Measurements from ENCODE around the gene NCOA4. TPM values are rescaled to one million over a fixed set of nuclear protein-coding genes. Genes with fewer than 3 reads are reported as not detected.
"Not testable (repeated sequence)": the region's sequence is repeated elsewhere in the genome, so short reads cannot be mapped to it uniquely, and the experiment has no call there.

Gene NCOA4
- total and polyA plus RNA-seq, 2 of the 4 experiments (the other 2 are of a cell fraction), result 62.2 to 188 TPM

GRCh38 chr10:45999955-46000354, 30.5 kb downstream of the NCOA4 start:
- ATAC-seq (ENCODE audit: low read depth); CTCF ChIA-PET; H3K56ac ChIP-seq (ENCODE audit: extremely low read depth, insufficient read depth, low read length); H3K27me3 ChIP-seq (ENCODE audit: control insufficient read depth, insufficient read depth, low read length); H2BK15ac ChIP-seq (ENCODE audit: low read depth, low read length); H2AFZ ChIP-seq (replicated peaks; ENCODE audit: low read length, poor library complexity); H2BK5ac ChIP-seq (ENCODE audit: low read depth, low read length, poor library complexity, severe bottlenecking); intact Hi-C loops (cut with micrococcal nuclease); H3K4me2 ChIP-seq (ENCODE audit: low read depth, low read length); H3K4ac ChIP-seq (ENCODE audit: low read depth, low read length); H2BK120ac ChIP-seq (ENCODE audit: low read depth, low read length); H4K91ac ChIP-seq (ENCODE audit: insufficient read depth, low read depth, low read length); H2AK9ac ChIP-seq (replicated peaks; ENCODE audit: low read depth, low read length, poor library complexity); H3K18ac ChIP-seq (ENCODE audit: low read depth, low read length); H3K23ac ChIP-seq (ENCODE audit: low read depth, low read length); H3K9me1 ChIP-seq (ENCODE audit: insufficient read depth, low read length); H3K14ac ChIP-seq (replicated peaks; ENCODE audit: low read depth, low read length); POLR2A ChIA-PET (ENCODE audit: unreplicated experiment); BruUV-seq (replicated peaks); H4K8ac ChIP-seq (ENCODE audit: low read depth in 2 of 2, low read length in 2 of 2); H3K27ac ChIP-seq (ENCODE audit: insufficient read depth, low read length); H3K9ac ChIP-seq (ENCODE audit: low read depth, low read length); H3K9me3 ChIP-seq (ENCODE audit: control insufficient read depth, insufficient read depth, low read length); H4K20me1 ChIP-seq (ENCODE audit: insufficient read depth, low read length); H3K4me1 ChIP-seq (ENCODE audit: control insufficient read depth, insufficient read depth, low read length); H2AK5ac ChIP-seq (ENCODE audit: low read depth, low read length); H3K4me3 ChIP-seq (ENCODE audit: insufficient read depth, low read depth, low read length); DNase-seq; dilution Hi-C loops (cut with HindIII; ENCODE audit: low sequenced_read_pairs, unreplicated experiment); H4K5ac ChIP-seq (ENCODE audit: low read depth, low read length); H2BK20ac ChIP-seq (ENCODE audit: low read depth, low read length): not testable (repeated sequence)
- peaks cover 33% of the 10 kb centered on the region for H3K36me3 ChIP-seq (ENCODE audit: control insufficient read depth, insufficient read depth, low read length)
- in situ Hi-C loops (cut with MboI; ENCODE audit: low sequenced_read_pairs), result loop anchor here (25.0 kb wide), 1 partner anchor 1013 kb away; the partner anchor contains the start of gene DEPP1
- 100% methylated on average over 1 of the region's 5 CpGs; no CpG with 5 or more reads in 1 of the 2 experiments for WGBS, 2 experiments (ENCODE audit: extremely low coverage in 2 of 2, insufficient read length in 1 of 2)
- H3K79me1 ChIP-seq (ENCODE audit: low read depth in 1 of 2, low read length in 2 of 2), result peaks cover 20 to 35% of the 10 kb centered on the region in 2 experiments

Measured in IMR-90 (cell line).